Eye (tissue), 1 donor: ENCODE measurements around the gene WDR5B.

Experiments used
- DNase-seq: peaks from one replicate; pipeline ENCODE4 v3.0.0-alpha.2; 2015

The WDR5B gene

GRCh38 chr3:122365073-122365472 lies 50.8 kb downstream of the WDR5B start:
- no peak for DNase-seq

GRCh38 chr3:122364490-122364889 lies 51.4 kb downstream of the WDR5B start:
- DNase-seq = no peak
